Measurements from ENCODE around the gene POLD3. TPM values are rescaled to one million over a fixed set of nuclear protein-coding genes. Genes with fewer than 3 reads are reported as not detected.

The POLD3 gene
- total RNA-seq, 1 experiment from 2014 or later: 49.7 TPM

- no peak for DNase-seq
- H3K27me3 Mint-ChIP-seq (ENCODE audit: insufficient read depth, unreplicated experiment): no peaks in the 10 kb centered on the region
- intact Hi-C loops (cut with micrococcal nuclease; ENCODE audit: unreplicated experiment): no loop called here
- Histone ChIP-seq H3K27me3 (replicated peaks; ENCODE audit: control insufficient read depth, insufficient read depth, low read length) (no peaks in the 10 kb centered on the region), H3K4me1 (no peaks in the 10 kb centered on the region), H3K36me3 (ENCODE audit: control insufficient read depth, insufficient read depth, low read length) (no peaks in the 10 kb centered on the region), H3K9me3 (no peaks in the 10 kb centered on the region), H3K4me3 (ENCODE audit: low read depth, low read length) (no peak overlapping the region)
- H3K4me1 Mint-ChIP-seq (ENCODE audit: low read depth, unreplicated experiment): peaks cover 8% of the 10 kb centered on the region
- POLR2A ChIA-PET: no interaction called here
- H3K36me3 Mint-ChIP-seq (ENCODE audit: insufficient read depth, unreplicated experiment): no peaks in the 10 kb centered on the region
- no peak overlapping the region for H3K4me3 Mint-ChIP-seq (ENCODE audit: unreplicated experiment)
- CTCF ChIA-PET: interaction anchor here (0.6 to 1.2 kb wide), 3 partner anchors 32 to 259 kb away, joined by 3 to 8 read pairs (median 3); no protein-coding TSS in a partner anchor
- no peaks in the 10 kb centered on the region for H3K9me3 Mint-ChIP-seq (ENCODE audit: unreplicated experiment)
- BruUV-seq (replicated peaks): no TSS peak
- no peak overlapping the region for H3K27ac Mint-ChIP-seq (ENCODE audit: unreplicated experiment)
- no peak for TF ChIP-seq CTCF (IDR thresholded peaks at IDR 0.05; ENCODE audit: insufficient read depth in 1 of 2, low read depth in 1 of 2, low read length in 1 of 2, severe bottlenecking in 1 of 2, unreplicated experiment in 1 of 2)
These were observed 77.8 kb downstream of the POLD3 start for GRCh38 chr11:74670171-74670570.

GRCh38 chr11:74671520-74672196 lies 79.3 kb downstream of the POLD3 start:
- Histone ChIP-seq H3K27me3 (replicated peaks; ENCODE audit: control insufficient read depth, insufficient read depth, low read length) (no peaks in the 10 kb centered on the region), H3K9me3 (no peaks in the 10 kb centered on the region), H3K36me3 (ENCODE audit: control insufficient read depth, insufficient read depth, low read length) (no peaks in the 10 kb centered on the region), H3K4me1 (no peaks in the 10 kb centered on the region), H3K4me3 (ENCODE audit: low read depth, low read length) (no peak overlapping the region)
- BruUV-seq (replicated peaks): no TSS peak
- DNase-seq: no peak
- Mint-ChIP-seq H3K36me3 (ENCODE audit: insufficient read depth, unreplicated experiment) (no peaks in the 10 kb centered on the region), H3K9me3 (ENCODE audit: unreplicated experiment) (no peaks in the 10 kb centered on the region), H3K4me3 (ENCODE audit: unreplicated experiment) (no peak overlapping the region), H3K27me3 (ENCODE audit: insufficient read depth, unreplicated experiment) (no peaks in the 10 kb centered on the region), H3K27ac (ENCODE audit: unreplicated experiment) (no peak overlapping the region), H3K4me1 (ENCODE audit: low read depth, unreplicated experiment) (peaks cover 8% of the 10 kb centered on the region)
- ChIA-PET CTCF (interaction anchor here (1.1 kb wide), 1 partner anchor 258 kb away, joined by 3 read pairs; no protein-coding TSS in a partner anchor), POLR2A (no interaction called here)
- intact Hi-C loops (cut with micrococcal nuclease; ENCODE audit: unreplicated experiment): no loop called here
- no peak for TF ChIP-seq CTCF (IDR thresholded peaks at IDR 0.05; ENCODE audit: insufficient read depth in 1 of 2, low read depth in 1 of 2, low read length in 1 of 2, severe bottlenecking in 1 of 2, unreplicated experiment in 1 of 2)

GRCh38 chr11:74672332-74672955 lies 80.1 kb downstream of the POLD3 start:
- CTCF ChIA-PET: interaction anchor here (0.9 kb wide), 1 partner anchor 67 kb away, joined by 3 read pairs; no protein-coding TSS in a partner anchor
- TF ChIP-seq CTCF (IDR thresholded peaks at IDR 0.05; ENCODE audit: insufficient read depth in 1 of 2, low read depth in 1 of 2, low read length in 1 of 2, severe bottlenecking in 1 of 2, unreplicated experiment in 1 of 2): no peak
- Mint-ChIP-seq H3K27ac (ENCODE audit: unreplicated experiment) (no peak overlapping the region), H3K27me3 (ENCODE audit: insufficient read depth, unreplicated experiment) (no peaks in the 10 kb centered on the region), H3K4me3 (ENCODE audit: unreplicated experiment) (no peak overlapping the region), H3K4me1 (ENCODE audit: low read depth, unreplicated experiment) (peaks cover 8% of the 10 kb centered on the region), H3K9me3 (ENCODE audit: unreplicated experiment) (no peaks in the 10 kb centered on the region), H3K36me3 (ENCODE audit: insufficient read depth, unreplicated experiment) (no peaks in the 10 kb centered on the region)
- Histone ChIP-seq H3K9me3 (no peaks in the 10 kb centered on the region), H3K36me3 (ENCODE audit: control insufficient read depth, insufficient read depth, low read length) (no peaks in the 10 kb centered on the region), H3K27me3 (replicated peaks; ENCODE audit: control insufficient read depth, insufficient read depth, low read length) (no peaks in the 10 kb centered on the region), H3K4me1 (no peaks in the 10 kb centered on the region), H3K4me3 (ENCODE audit: low read depth, low read length) (no peak overlapping the region)
- intact Hi-C loops (cut with micrococcal nuclease; ENCODE audit: unreplicated experiment): no loop called here
- BruUV-seq (replicated peaks): no TSS peak
- no peak for DNase-seq
- POLR2A ChIA-PET: no interaction called here

Measured in Caco-2 (cell line).